ENCODE measurements around the gene DPP4. TPM values are rescaled to one million over a fixed set of nuclear protein-coding genes. Genes with fewer than 3 reads are reported as not detected.

Gene DPP4
- polyA plus RNA-seq, 1 donor from 2014 or later, result not detected

GRCh38 chr2:162061021-162061420 lies 13.0 kb downstream of the DPP4 start:
- H3K36me3 ChIP-seq (ENCODE audit: insufficient read depth, low read length), result no peaks in the 10 kb centered on the region
- TF ChIP-seq SMC3 (conservative IDR thresholded peaks at IDR 0.05; ENCODE audit: poor library complexity) (no peak), TAF1 (IDR thresholded peaks at IDR 0.05; ENCODE audit: low read depth) (no peak), MXI1 (conservative IDR thresholded peaks at IDR 0.05; ENCODE audit: poor library complexity, severe bottlenecking) (no peak), EZH2 (IDR thresholded peaks at IDR 0.05; ENCODE audit: borderline replicate concordance, insufficient read depth, low read length, poor library complexity, severe bottlenecking) (no peak), CTCF (IDR thresholded peaks at IDR 0.05; ENCODE audit: poor library complexity, severe bottlenecking) (no peak), RAD21 (conservative IDR thresholded peaks at IDR 0.05) (no peak), EP300 (conservative IDR thresholded peaks at IDR 0.05; ENCODE audit: poor library complexity, severe bottlenecking) (no peak), POLR2AphosphoS5 (IDR thresholded peaks at IDR 0.05) (no peak), REST (IDR thresholded peaks at IDR 0.05; ENCODE audit: borderline replicate concordance) (no peak)
- H3K9me3 ChIP-seq (ENCODE audit: low read length), result no peaks in the 10 kb centered on the region
- H3K79me2 ChIP-seq (replicated peaks; ENCODE audit: insufficient read depth, low read length), result no peaks in the 10 kb centered on the region
- no peaks in the 10 kb centered on the region for H3K9me2 ChIP-seq (ENCODE audit: insufficient read depth, low read length)
- H3K4me3 ChIP-seq (ENCODE audit: low read length), result no peak overlapping the region
- no peaks in the 10 kb centered on the region for H4K20me1 ChIP-seq (ENCODE audit: insufficient read depth)
- no peak overlapping the region for H2AFZ ChIP-seq (ENCODE audit: low read depth, low read length)
- no peaks in the 10 kb centered on the region for H3K27me3 ChIP-seq (ENCODE audit: insufficient read depth, low read depth, low read length)
- no peak overlapping the region for H3K9ac ChIP-seq (ENCODE audit: low read length)
- no peak overlapping the region for H3K27ac ChIP-seq (ENCODE audit: low read length)
- H3K4me2 ChIP-seq (ENCODE audit: low read length), result no peak overlapping the region
- no peaks in the 10 kb centered on the region for H3F3A ChIP-seq (ENCODE audit: insufficient read depth, low read length, poor library complexity, severe bottlenecking)

GRCh38 chr2:162060532-162060931 lies 13.5 kb downstream of the DPP4 start:
- H3K27ac ChIP-seq (ENCODE audit: low read length), result no peak overlapping the region
- H3K9ac ChIP-seq (ENCODE audit: low read length), result no peak overlapping the region
- H3K9me3 ChIP-seq (ENCODE audit: low read length), result no peaks in the 10 kb centered on the region
- no peak overlapping the region for H3K4me2 ChIP-seq (ENCODE audit: low read length)
- no peak overlapping the region for H2AFZ ChIP-seq (ENCODE audit: low read depth, low read length)
- TF ChIP-seq EZH2 (IDR thresholded peaks at IDR 0.05; ENCODE audit: borderline replicate concordance, insufficient read depth, low read length, poor library complexity, severe bottlenecking), result no peak
- TF ChIP-seq POLR2AphosphoS5 (IDR thresholded peaks at IDR 0.05), result no peak
- TF ChIP-seq REST (IDR thresholded peaks at IDR 0.05; ENCODE audit: borderline replicate concordance), result no peak
- TF ChIP-seq SMC3 (conservative IDR thresholded peaks at IDR 0.05; ENCODE audit: poor library complexity), result no peak
- TF ChIP-seq TAF1 (IDR thresholded peaks at IDR 0.05; ENCODE audit: low read depth), result no peak
- H3K27me3 ChIP-seq (ENCODE audit: insufficient read depth, low read depth, low read length), result no peaks in the 10 kb centered on the region
- no peaks in the 10 kb centered on the region for H3F3A ChIP-seq (ENCODE audit: insufficient read depth, low read length, poor library complexity, severe bottlenecking)
- no peaks in the 10 kb centered on the region for H3K36me3 ChIP-seq (ENCODE audit: insufficient read depth, low read length)
- H3K4me3 ChIP-seq (ENCODE audit: low read length), result no peak overlapping the region
- no peaks in the 10 kb centered on the region for H4K20me1 ChIP-seq (ENCODE audit: insufficient read depth)
- H3K9me2 ChIP-seq (ENCODE audit: insufficient read depth, low read length), result no peaks in the 10 kb centered on the region
- no peaks in the 10 kb centered on the region for H3K79me2 ChIP-seq (replicated peaks; ENCODE audit: insufficient read depth, low read length)

Measured in neural cell (in vitro differentiated cells).